ENCODE data around the gene LPCAT1. TPM values are rescaled to one million over a fixed set of nuclear protein-coding genes. Genes with fewer than 3 reads are reported as not detected.

The LPCAT1 gene
- total RNA-seq, 1 experiment from 2014 or later: 17.1 TPM

- TF ChIP-seq, protein P1, sequence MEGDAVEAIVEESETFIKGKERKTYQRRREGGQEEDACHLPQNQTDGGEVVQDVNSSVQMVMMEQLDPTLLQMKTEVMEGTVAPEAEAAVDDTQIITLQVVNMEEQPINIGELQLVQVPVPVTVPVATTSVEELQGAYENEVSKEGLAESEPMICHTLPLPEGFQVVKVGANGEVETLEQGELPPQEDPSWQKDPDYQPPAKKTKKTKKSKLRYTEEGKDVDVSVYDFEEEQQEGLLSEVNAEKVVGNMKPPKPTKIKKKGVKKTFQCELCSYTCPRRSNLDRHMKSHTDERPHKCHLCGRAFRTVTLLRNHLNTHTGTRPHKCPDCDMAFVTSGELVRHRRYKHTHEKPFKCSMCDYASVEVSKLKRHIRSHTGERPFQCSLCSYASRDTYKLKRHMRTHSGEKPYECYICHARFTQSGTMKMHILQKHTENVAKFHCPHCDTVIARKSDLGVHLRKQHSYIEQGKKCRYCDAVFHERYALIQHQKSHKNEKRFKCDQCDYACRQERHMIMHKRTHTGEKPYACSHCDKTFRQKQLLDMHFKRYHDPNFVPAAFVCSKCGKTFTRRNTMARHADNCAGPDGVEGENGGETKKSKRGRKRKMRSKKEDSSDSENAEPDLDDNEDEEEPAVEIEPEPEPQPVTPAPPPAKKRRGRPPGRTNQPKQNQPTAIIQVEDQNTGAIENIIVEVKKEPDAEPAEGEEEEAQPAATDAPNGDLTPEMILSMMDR (IDR thresholded peaks at IDR 0.05; ENCODE audit: unreplicated experiment): peak; percentile 15
- peak; percentile 19 for DNase-seq (ENCODE audit: unreplicated experiment)
- Mint-ChIP-seq H3K4me3 (ENCODE audit: unreplicated experiment) (no peak overlapping the region), H3K27me3 (ENCODE audit: insufficient read depth, unreplicated experiment) (no peaks in the 10 kb centered on the region), H3K36me3 (ENCODE audit: insufficient read depth, unreplicated experiment) (peaks cover 14% of the 10 kb centered on the region), H3K4me1 (ENCODE audit: insufficient read depth, unreplicated experiment) (no peaks in the 10 kb centered on the region), H3K27ac (ENCODE audit: low read depth, unreplicated experiment) (no peak overlapping the region), H3K9me3 (ENCODE audit: unreplicated experiment) (no peaks in the 10 kb centered on the region)
- ChIA-PET CTCF (interaction anchor here (0.7 to 1.6 kb wide), 4 partner anchors 9 to 131 kb away, joined by 3 to 4 read pairs (median 3); no protein-coding TSS in a partner anchor), POLR2A (interaction anchor here (0.9 kb wide), 1 partner anchor 9 kb away, joined by 3 read pairs; no protein-coding TSS in a partner anchor)
- no TSS peak for BruUV-seq (replicated peaks)
- intact Hi-C loops (cut with micrococcal nuclease): loop anchor here (1.0 kb wide), 1 partner anchor 129 kb away; no protein-coding TSS in a partner anchor
Measured at GRCh38 chr5:1511651-1512540, 11.9 kb downstream of the LPCAT1 start.

- Mint-ChIP-seq H3K27me3 (ENCODE audit: insufficient read depth, unreplicated experiment) (no peaks in the 10 kb centered on the region), H3K36me3 (ENCODE audit: insufficient read depth, unreplicated experiment) (peaks cover 14% of the 10 kb centered on the region), H3K9me3 (ENCODE audit: unreplicated experiment) (no peaks in the 10 kb centered on the region), H3K4me1 (ENCODE audit: insufficient read depth, unreplicated experiment) (no peaks in the 10 kb centered on the region), H3K4me3 (ENCODE audit: unreplicated experiment) (no peak overlapping the region), H3K27ac (ENCODE audit: low read depth, unreplicated experiment) (no peak overlapping the region)
- POLR2A ChIA-PET: no interaction called here
- CTCF ChIA-PET: interaction anchor here (1.0 kb wide), 1 partner anchor 10 kb away, joined by 3 read pairs; no protein-coding TSS in a partner anchor
- no peak for DNase-seq (ENCODE audit: unreplicated experiment)
- no TSS peak for BruUV-seq (replicated peaks)
- intact Hi-C loops (cut with micrococcal nuclease): loop anchor here (1.0 kb wide), 1 partner anchor 130 kb away; no protein-coding TSS in a partner anchor
- TF ChIP-seq, protein P1 (IDR thresholded peaks at IDR 0.05; ENCODE audit: unreplicated experiment): no peak
Measured at GRCh38 chr5:1511048-1511447, 12.7 kb downstream of the LPCAT1 start.

DNA sequence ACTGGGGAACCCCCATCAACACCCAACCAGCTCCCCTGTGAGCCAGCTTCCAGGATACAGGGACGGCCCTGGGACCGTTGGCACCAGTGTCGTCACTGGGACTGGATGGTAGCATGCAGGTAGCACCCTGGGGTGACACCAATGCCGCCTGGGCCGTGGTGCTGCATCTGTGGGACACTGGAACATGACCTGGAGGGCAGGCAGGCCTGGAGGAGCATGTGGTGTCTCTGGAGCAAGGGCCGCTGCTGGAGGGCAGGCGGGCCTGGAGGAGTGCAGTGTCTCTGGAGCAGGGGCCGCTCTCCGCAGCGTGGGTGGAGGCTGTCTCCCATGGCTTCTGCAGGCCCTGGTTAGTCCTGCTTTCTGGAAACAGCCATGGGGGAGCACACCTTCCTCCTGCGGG lies 13.1 kb downstream of the LPCAT1 start:
- DNase-seq (ENCODE audit: unreplicated experiment): no peak
- CTCF ChIA-PET: interaction anchor here (1.0 to 1.2 kb wide), 2 partner anchors 10 to 20 kb away, joined by 3 read pairs; no protein-coding TSS in a partner anchor
- no TSS peak for BruUV-seq (replicated peaks)
- Mint-ChIP-seq H3K4me3 (ENCODE audit: unreplicated experiment) (no peak overlapping the region), H3K27ac (ENCODE audit: low read depth, unreplicated experiment) (no peak overlapping the region), H3K9me3 (ENCODE audit: unreplicated experiment) (no peaks in the 10 kb centered on the region), H3K36me3 (ENCODE audit: insufficient read depth, unreplicated experiment) (peaks cover 14% of the 10 kb centered on the region), H3K27me3 (ENCODE audit: insufficient read depth, unreplicated experiment) (no peaks in the 10 kb centered on the region), H3K4me1 (ENCODE audit: insufficient read depth, unreplicated experiment) (no peaks in the 10 kb centered on the region)
- POLR2A ChIA-PET: no interaction called here
- intact Hi-C loops (cut with micrococcal nuclease): loop anchor here (1.0 kb wide), 1 partner anchor 131 kb away; no protein-coding TSS in a partner anchor
- TF ChIP-seq, protein P1 (IDR thresholded peaks at IDR 0.05; ENCODE audit: unreplicated experiment): no peak

DNA sequence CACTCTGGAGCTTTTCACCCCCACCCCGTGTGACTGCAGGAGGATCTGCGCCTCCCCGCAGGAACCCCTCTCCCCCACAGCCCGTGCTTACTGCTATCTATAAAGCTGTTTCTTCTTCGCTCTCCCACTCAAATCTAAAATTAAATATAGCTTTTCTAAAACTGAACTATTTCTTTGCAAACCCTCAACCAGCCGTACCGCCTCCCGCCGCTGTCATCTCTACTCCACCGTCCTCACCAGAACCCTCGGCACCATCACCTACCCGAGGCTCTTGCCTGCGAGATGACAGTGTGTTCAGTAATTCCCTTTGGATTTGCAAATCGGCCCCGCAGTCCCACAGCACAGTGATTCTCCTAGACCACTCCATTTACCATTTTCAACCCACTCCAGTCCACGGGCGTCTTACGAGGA lies 13.6 kb downstream of the LPCAT1 start:
- Mint-ChIP-seq H3K4me1 (ENCODE audit: insufficient read depth, unreplicated experiment) (no peaks in the 10 kb centered on the region), H3K36me3 (ENCODE audit: insufficient read depth, unreplicated experiment) (peaks cover 14% of the 10 kb centered on the region), H3K27ac (ENCODE audit: low read depth, unreplicated experiment) (no peak overlapping the region), H3K27me3 (ENCODE audit: insufficient read depth, unreplicated experiment) (no peaks in the 10 kb centered on the region), H3K9me3 (ENCODE audit: unreplicated experiment) (no peaks in the 10 kb centered on the region), H3K4me3 (ENCODE audit: unreplicated experiment) (no peak overlapping the region)
- intact Hi-C loops (cut with micrococcal nuclease): no loop called here
- CTCF ChIA-PET: interaction anchor here (1.2 kb wide), 1 partner anchor 20 kb away, joined by 3 read pairs; no protein-coding TSS in a partner anchor
- TF ChIP-seq, protein P1 (IDR thresholded peaks at IDR 0.05; ENCODE audit: unreplicated experiment): no peak
- POLR2A ChIA-PET: no interaction called here
- no TSS peak for BruUV-seq (replicated peaks)
- no peak for DNase-seq (ENCODE audit: unreplicated experiment)

All from MCF 10A (cell line).